ENCODE results near the gene LCNL1.
A peak's percentile ranks its signal among the peaks of the same experiment; 100 is the strongest.
"Not testable (repeated sequence)": the region's sequence is repeated elsewhere in the genome, so short reads cannot be mapped to it uniquely, and the experiment has no call there.

LCNL1 gene

GRCh38 chr9:137027369-137028262 is 44.8 kb downstream of the LCNL1 start, which contains the start of gene ABCA2:
Gene ABCA2 (minus strand): TSS chr9:137028237. CDS start chr9:137028140, 97 bp downstream.
- DNase-seq (ENCODE audit: low spot score) = no peak

GRCh38 chr9:137028263-137029057 is 45.7 kb downstream of the LCNL1 start:
- DNase-seq (ENCODE audit: low spot score) = peak; percentile 85

GRCh38 chr9:137029058-137029936 is 46.5 kb downstream of the LCNL1 start:
- peak; percentile 85 for DNase-seq (ENCODE audit: low spot score)

- no peak for DNase-seq (ENCODE audit: low spot score)
Observed at GRCh38 chr9:137030006-137030405, 47.2 kb downstream of the LCNL1 start.

GRCh38 chr9:137030538-137031527 is 48.0 kb downstream of the LCNL1 start:
- DNase-seq (ENCODE audit: low spot score) = no peak

- no peak for DNase-seq (ENCODE audit: low spot score)
Observed at GRCh38 chr9:137031904-137032640, 49.3 kb downstream of the LCNL1 start, which contains the start of gene FUT7. Gene FUT7 (minus strand): TSS chr9:137032088. CDS start chr9:137031991, 97 bp downstream.

GRCh38 chr9:137032858-137033257 is 50.1 kb downstream of the LCNL1 start:
- DNase-seq (ENCODE audit: low spot score) = no peak

GRCh38 chr9:137033481-137033880 is 50.7 kb downstream of the LCNL1 start:
- not testable (repeated sequence) for DNase-seq (ENCODE audit: low spot score)

- DNase-seq (ENCODE audit: low spot score) = no peak
Observed at GRCh38 chr9:137034039-137034708, 51.4 kb downstream of the LCNL1 start.

- peak; percentile 92 for DNase-seq (ENCODE audit: low spot score)
Observed at GRCh38 chr9:137034709-137035506, 52.1 kb downstream of the LCNL1 start.
